GM12864 (cell line): ENCODE data around the gene WIPI1.

ENCODE experiments used
- DNase-seq: peaks from one replicate; pipeline ENCODE4 v3.0.0-alpha.2; 2011; ENCODE audit warnings: low read depth
- H3K4me3 ChIP-seq: 2 replicates; pipeline ENCODE4 v1.5.1; 2011; ENCODE audit warnings: mild to moderate bottlenecking, low read depth, low read length, control low read depth
- TF ChIP-seq, protein P1 (sequence below): IDR thresholded peaks from 2 replicates; pipeline ENCODE4 v1.5.1; 2011; ENCODE audit warnings: low read depth, mild to moderate bottlenecking, moderate library complexity, low read length, control low read depth, inconsistent platforms; ENCODE audit errors: missing control alignments

Gene WIPI1

DNA sequence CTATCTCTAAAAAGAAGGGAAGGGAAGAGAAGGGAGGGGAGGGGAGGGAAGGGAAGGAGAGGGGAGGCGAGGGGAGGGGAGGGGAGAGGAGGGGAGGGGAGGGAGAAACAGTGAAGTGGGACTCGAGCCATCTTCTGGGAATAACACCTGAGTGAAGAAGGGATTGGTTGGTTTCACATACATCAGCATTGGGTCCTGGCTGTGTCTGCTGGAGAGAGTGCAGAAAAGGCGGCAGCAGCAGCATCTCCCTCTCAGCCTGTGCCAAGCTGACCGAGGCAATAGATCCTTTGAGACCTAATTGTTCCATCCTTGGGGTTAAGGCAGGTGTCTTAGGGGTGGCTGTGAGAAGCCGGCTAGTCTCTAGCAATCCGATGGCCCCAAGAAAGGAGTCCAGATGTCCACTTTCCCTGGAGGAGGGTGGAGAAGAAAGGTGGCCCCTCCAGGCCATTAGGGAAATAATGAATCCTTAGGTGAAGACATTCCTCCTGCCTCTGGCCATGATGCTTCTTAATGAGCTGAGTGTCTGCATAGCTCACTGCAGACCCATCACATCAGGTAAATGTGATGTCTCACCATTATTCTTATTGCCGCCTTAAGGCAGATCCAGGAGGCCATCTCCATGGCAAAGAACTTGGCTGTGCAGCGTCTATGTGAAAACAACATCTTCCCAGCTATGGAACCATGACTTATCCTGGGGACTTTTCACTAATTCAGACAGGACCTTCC is 71.6 kb downstream of the WIPI1 start:
- TF ChIP-seq, protein P1, sequence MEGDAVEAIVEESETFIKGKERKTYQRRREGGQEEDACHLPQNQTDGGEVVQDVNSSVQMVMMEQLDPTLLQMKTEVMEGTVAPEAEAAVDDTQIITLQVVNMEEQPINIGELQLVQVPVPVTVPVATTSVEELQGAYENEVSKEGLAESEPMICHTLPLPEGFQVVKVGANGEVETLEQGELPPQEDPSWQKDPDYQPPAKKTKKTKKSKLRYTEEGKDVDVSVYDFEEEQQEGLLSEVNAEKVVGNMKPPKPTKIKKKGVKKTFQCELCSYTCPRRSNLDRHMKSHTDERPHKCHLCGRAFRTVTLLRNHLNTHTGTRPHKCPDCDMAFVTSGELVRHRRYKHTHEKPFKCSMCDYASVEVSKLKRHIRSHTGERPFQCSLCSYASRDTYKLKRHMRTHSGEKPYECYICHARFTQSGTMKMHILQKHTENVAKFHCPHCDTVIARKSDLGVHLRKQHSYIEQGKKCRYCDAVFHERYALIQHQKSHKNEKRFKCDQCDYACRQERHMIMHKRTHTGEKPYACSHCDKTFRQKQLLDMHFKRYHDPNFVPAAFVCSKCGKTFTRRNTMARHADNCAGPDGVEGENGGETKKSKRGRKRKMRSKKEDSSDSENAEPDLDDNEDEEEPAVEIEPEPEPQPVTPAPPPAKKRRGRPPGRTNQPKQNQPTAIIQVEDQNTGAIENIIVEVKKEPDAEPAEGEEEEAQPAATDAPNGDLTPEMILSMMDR: no peak
- no peak for DNase-seq
- no peak overlapping the region for H3K4me3 ChIP-seq

DNA sequence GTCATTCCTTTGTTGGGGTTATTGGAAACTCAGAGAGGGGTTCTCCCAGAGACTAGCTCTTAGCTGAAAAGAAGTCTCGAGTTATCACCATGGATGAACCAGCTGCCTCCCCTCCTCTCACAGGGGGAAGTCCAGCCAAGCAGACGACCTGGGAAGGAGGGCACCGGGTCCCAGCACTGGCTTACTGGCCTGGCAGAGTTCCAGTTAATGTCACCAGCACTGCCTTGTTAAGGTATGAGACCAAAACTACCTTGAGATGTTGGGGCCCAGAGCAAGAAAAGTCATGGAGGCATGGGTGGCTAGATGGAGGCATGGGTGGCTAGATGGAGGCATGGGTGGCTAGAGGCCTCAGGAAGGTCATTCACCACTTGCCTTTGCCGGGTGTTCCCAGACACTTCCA is 72.4 kb downstream of the WIPI1 start:
- TF ChIP-seq, protein P1: no peak
- H3K4me3 ChIP-seq: no peak overlapping the region
- DNase-seq: no peak

DNA sequence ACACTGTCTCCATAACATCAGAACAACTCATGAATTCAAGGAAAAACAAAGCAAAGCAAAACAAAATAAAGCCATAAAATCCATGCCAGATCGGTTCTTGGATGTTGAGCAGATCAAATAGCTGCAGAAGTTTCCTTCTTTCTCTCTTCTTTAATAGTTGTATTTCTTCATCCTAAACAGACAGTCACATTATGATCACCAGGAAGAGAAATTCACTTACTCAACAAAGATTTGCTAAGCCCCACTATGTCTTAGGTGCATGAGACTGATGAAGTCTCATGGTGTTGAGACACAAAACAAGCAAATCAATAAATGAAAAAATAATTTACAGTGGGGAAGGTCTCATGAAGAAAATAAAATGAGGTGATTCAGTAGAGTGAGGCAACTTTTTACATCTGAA is 72.8 kb downstream of the WIPI1 start:
- no peak overlapping the region for H3K4me3 ChIP-seq
- TF ChIP-seq, protein P1: no peak
- DNase-seq: no peak

DNA sequence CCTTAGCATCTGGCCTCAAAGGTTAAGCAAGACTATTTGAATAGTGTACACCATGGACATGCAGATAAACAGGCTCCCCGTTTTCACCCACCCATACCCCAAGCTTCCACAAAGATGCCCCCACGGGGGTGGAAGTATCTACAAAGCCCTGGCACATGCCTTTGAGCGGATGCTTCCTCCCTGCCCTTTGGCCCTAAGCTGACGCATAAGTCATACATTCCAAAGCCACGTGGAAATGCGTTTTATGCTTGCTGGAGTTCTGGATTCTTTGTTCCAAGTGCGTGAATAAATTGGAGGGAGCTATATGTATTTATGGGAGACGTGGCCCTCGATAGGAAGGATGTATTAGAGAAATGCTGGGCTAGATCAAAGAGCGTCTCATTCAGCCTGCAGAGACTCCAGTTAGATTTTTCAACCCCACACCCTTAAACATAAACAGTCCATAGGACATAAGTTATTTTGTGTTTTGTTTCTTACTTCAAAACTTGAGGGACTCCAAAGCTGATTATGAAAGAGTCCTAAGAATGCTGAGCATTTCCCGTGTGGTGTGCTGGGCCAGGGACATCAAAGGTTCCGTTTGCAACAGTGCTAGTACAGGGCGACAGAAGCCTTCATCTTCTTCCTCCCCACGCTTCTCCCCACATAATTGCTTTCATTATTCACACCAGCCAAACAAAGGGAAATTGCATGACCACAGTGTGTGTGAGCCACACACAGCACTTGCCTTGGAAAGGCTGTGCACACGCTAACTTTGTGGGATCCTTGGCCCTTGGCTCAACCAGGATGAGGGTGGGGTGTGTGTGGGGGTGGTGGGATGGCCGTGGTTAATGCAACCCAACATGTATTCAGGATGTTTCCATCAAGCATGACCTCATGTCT is 73.6 kb downstream of the WIPI1 start:
- no peak overlapping the region for H3K4me3 ChIP-seq
- TF ChIP-seq, protein P1: no peak
- no peak for DNase-seq

DNA sequence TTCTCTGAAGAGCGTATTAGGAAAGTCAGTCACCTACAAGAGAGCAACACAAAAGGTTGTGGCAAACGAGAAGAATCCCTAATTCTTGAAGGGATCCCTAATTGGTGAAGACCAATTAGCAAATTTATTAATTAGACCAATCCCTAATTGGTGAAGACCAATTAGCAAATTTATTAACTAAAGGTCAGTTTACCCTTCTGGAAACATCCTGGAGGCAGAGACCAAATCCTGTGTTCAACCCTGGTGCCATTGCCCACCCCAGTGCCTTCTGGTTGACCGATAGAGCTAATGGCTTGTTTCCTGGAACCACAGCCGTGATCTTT is 74.2 kb downstream of the WIPI1 start:
- DNase-seq: no peak
- H3K4me3 ChIP-seq: no peak overlapping the region
- TF ChIP-seq, protein P1: no peak

DNA sequence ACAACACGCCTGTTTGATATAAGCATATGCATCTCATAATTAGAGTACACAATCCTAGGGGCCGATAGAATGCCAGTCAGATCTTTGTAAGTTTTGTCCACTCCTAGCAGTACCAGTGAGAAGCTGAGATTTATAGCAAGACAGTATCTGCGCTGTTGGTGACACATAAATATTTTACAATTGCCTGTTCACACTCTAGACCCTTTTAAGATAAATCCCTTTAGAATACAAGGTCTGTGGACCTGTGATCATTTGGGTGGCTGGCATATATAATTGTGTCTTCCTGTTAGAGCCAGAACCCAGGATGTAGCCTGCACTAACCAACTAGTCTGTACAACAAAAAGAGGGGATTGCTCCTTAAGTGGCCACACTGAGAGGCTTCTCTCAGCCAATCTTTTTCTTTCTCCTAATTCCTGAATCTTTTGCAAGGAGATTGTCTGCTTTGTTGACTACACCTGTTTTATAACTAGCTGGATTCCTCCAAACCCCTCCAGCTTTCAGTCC is 74.7 kb downstream of the WIPI1 start:
- no peak for DNase-seq
- H3K4me3 ChIP-seq: no peak overlapping the region

More for the DNA sequence above, 74.7 kb downstream of the WIPI1 start:
- TF ChIP-seq, protein P1: no peak
